Posterior vena cava (tissue), 2 donors: ENCODE data around the gene BAIAP3. TPM values are rescaled to one million over a fixed set of nuclear protein-coding genes. Genes with fewer than 3 reads are reported as not detected.

Experiments
- total RNA-seq, 2 donors: library from RNA; stranded (reverse); fragmentation: NEBNext Ultra II Directional; extraction: Animal tissue kit (Norgen Biotek cat#: 25700); gene quantifications; one replicate each; pipeline ENCODE4 v1.2.1, GENCODE V29; 2021
- donor health status: DM: yes; HTN: yes; CAD: no.
- donor health status: DM: yes; HTN: yes; CAD: no.

BAIAP3 gene
- total RNA-seq, 2 donors from 2014 or later, result 0.24 to 0.56 TPM

Other genes with a start within 250 kb of the BAIAP3 start
- gene C1QTNF8, start 237.4 kb upstream of the BAIAP3 start, total RNA-seq, result not detected
- 10 to 100 TPM; 67.3 to 79.2 TPM for gene CACNA1H, start 180.5 kb upstream of the BAIAP3 start, total RNA-seq
- 1 to 10 TPM in 1 of 2 donors, under 1 TPM in 1; 0.52 to 1.3 TPM for gene TPSG1, start 108.4 kb upstream of the BAIAP3 start, total RNA-seq
- 10 to 100 TPM; 24.3 to 58.7 TPM for gene TPSB2, start 103.5 kb upstream of the BAIAP3 start, total RNA-seq
- 10 to 100 TPM; 12.2 to 48.3 TPM for gene TPSAB1, start 92.9 kb upstream of the BAIAP3 start, total RNA-seq
- 1 to 10 TPM in 1 of 2 donors, under 1 TPM in 1; 0.57 to 4.1 TPM for gene TPSD1, start 77.6 kb upstream of the BAIAP3 start, total RNA-seq
- 10 to 100 TPM; 68.0 to 68.4 TPM for gene UBE2I, start 24.0 kb upstream of the BAIAP3 start, total RNA-seq
- gene TSR3, start 18.2 kb downstream of the BAIAP3 start, total RNA-seq, result 10 to 100 TPM; 40.4 to 40.7 TPM
- 10 to 100 TPM; 48.4 to 55.6 TPM for gene GNPTG, start 18.3 kb downstream of the BAIAP3 start, total RNA-seq
- gene UNKL, start 81.1 kb downstream of the BAIAP3 start, total RNA-seq, result 10 to 100 TPM in 1 of 2 donors, 1 to 10 TPM in 1; 9.9 to 11.3 TPM
- gene UQCC4, start 87.1 kb downstream of the BAIAP3 start, total RNA-seq, result 1 to 10 TPM; 8.9 to 9.9 TPM
- gene PERCC1, start 97.4 kb downstream of the BAIAP3 start, total RNA-seq, result not detected
- under 1 TPM; 0.42 to 0.76 TPM for gene CCDC154, start 110.9 kb downstream of the BAIAP3 start, total RNA-seq
- 10 to 100 TPM; 35.8 to 52.6 TPM for gene CLCN7, start 141.4 kb downstream of the BAIAP3 start, total RNA-seq
- gene PTX4, start 155.3 kb downstream of the BAIAP3 start, total RNA-seq, result under 1 TPM in 1 of 2 donors, not detected in 1; 0.14 TPM
- gene TELO2, start 159.7 kb downstream of the BAIAP3 start, total RNA-seq, result 10 to 100 TPM; 20.8 to 21.4 TPM
- gene TMEM204, start 200.0 kb downstream of the BAIAP3 start, total RNA-seq, result 10 to 100 TPM; 23.7 to 36.5 TPM